ENCODE measurements around the gene ARPP19. TPM values are rescaled to one million over a fixed set of nuclear protein-coding genes. Genes with fewer than 3 reads are reported as not detected.
A peak's percentile ranks its signal among the peaks of the same experiment; 100 is the strongest.

The ARPP19 gene
- total and polyA plus RNA-seq, 9 of the 15 experiments (the other 6 are each of a cell fraction or from before 2014, with no cell fraction given) = 33.3 to 102 (median 60.5) TPM

- TF ChIP-seq PKNOX1 (IDR thresholded peaks at IDR 0.05) = peak; percentile 49; the same call in 1 of the 2 replicates
- no peak for TF ChIP-seq ZBTB9 (CRISPR knock-in tag; IDR thresholded peaks at IDR 0.05)
- no peak for TF ChIP-seq MED1 (CRISPR knock-in tag; IDR thresholded peaks at IDR 0.05; ENCODE audit: borderline replicate concordance)
- TF ChIP-seq L3MBTL2 (IDR thresholded peaks at IDR 0.05) = peak; percentile 99
- TF ChIP-seq NONO (IDR thresholded peaks at IDR 0.05; ENCODE audit: low read depth in 2 of 2, low read length in 1 of 2) = peak; percentile 60 to 68; a peak in 3 of 4 replicates
- TF ChIP-seq E2F1 (CRISPR knock-in tag; IDR thresholded peaks at IDR 0.05) = peak; percentile 88
- no peak for TF ChIP-seq SLC30A9 (CRISPR knock-in tag; IDR thresholded peaks at IDR 0.05)
- peak; percentile 61 for TF ChIP-seq EGR1 (conservative IDR thresholded peaks at IDR 0.05)
- TF ChIP-seq RBM14 (IDR thresholded peaks at IDR 0.05; ENCODE audit: borderline replicate concordance, insufficient read depth, low read depth, low read length) = peak; percentile 66; the same call in 1 of the 2 replicates
- TF ChIP-seq MCM7 (IDR thresholded peaks at IDR 0.05) = no peak
Observed at GRCh38 chr15:52568601-52569585, at the start of gene ARPP19 (continued).
